Tibial nerve (tissue), 4 donors: ENCODE results near the gene TMEM217.

Experiments used
- CTCF ChIP-seq, 5 experiments: fragments of 200-600 bp in 3 of 5; fragments of 450-650 bp in 2 of 5; sonication (generic) in 3 of 5; IDR thresholded peaks; one replicate each; pipeline ENCODE4 v1.5.1; 2016 to 2019; ENCODE audit warnings: antibody characterized with exemption in 5 of 5, mild to moderate bottlenecking in 3 of 5, moderate library complexity in 2 of 5
- EP300 ChIP-seq, 2 donors: sonication (generic); formaldehyde crosslinking; IDR thresholded peaks; one replicate each; pipeline ENCODE4 v1.6.1; 2017; ENCODE audit warnings: antibody characterized with exemption in 2 of 2, mild to moderate bottlenecking in 1 of 2
- POLR2A ChIP-seq, 2 donors: fragments of 450-650 bp; IDR thresholded peaks; one replicate each; pipeline ENCODE4 v1.6.1; 2017; ENCODE audit warnings: antibody characterized with exemption in 2 of 2, mild to moderate bottlenecking in 2 of 2, moderate library complexity in 2 of 2

- TF ChIP-seq CTCF (IDR thresholded peaks at IDR 0.05): no peak
- no peak for TF ChIP-seq POLR2A (IDR thresholded peaks at IDR 0.05)
- TF ChIP-seq EP300 (IDR thresholded peaks at IDR 0.05): no peak
Observed at GRCh38 chr6:37202788-37203491, 55.0 kb downstream of the TMEM217 start.
